ENCODE measurements around the gene THY1.

- TF ChIP-seq CTCF (IDR thresholded peaks at IDR 0.05 in 2 of 3, conservative IDR thresholded peaks at IDR 0.05 in 1 of 3; ENCODE audit: borderline replicate concordance in 1 of 3, insufficient read depth in 1 of 3, low read depth in 2 of 3, low read length in 2 of 3) (no peak), POLR2A (IDR thresholded peaks at IDR 0.05; ENCODE audit: borderline replicate concordance, extremely low read depth, insufficient read depth, insufficient read length) (no peak), SIN3A (IDR thresholded peaks at IDR 0.05; ENCODE audit: low read depth) (no peak), POLR2AphosphoS5 (IDR thresholded peaks at IDR 0.05; ENCODE audit: low read depth, low read length) (no peak), RAD21 (IDR thresholded peaks at IDR 0.05; ENCODE audit: low read depth) (no peak), EZH2 (IDR thresholded peaks at IDR 0.05) (no peak), YY1 (IDR thresholded peaks at IDR 0.05; ENCODE audit: extremely low read depth, insufficient replicate concordance, low read depth, low read length) (no peak), SP1 (IDR thresholded peaks at IDR 0.05; ENCODE audit: low read depth) (no peak)
Observed at GRCh38 chr11:119449498-119449897, 26.5 kb upstream of the THY1 start.
